ENCODE results near the gene DRC3. TPM values are rescaled to one million over a fixed set of nuclear protein-coding genes. Genes with fewer than 3 reads are reported as not detected.
"Not testable (repeated sequence)": the region's sequence is repeated elsewhere in the genome, so short reads cannot be mapped to it uniquely, and the experiment has no call there.

Gene DRC3
- total and polyA plus RNA-seq, 8 donors: 2.1 to 19.3 (median 2.9) TPM

DNA sequence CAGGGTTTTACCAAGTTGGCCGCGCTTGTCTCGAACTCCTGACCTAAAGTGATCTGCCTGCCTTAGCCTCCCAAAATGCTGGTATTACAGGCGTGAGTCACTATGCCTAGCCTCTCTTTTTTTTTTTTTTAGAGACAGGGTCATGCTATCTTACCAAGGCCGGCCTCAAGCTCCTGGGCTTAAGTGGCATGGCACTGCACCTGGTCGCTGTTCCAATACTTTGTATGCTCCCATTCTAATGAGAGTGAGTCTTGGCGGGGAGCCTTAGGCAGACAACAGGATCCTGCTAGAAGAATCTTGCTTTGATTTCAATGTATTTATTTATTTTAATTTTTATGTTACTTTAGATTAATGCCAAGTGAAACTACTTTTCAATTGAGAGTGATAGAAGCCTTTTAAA, 22.3 kb upstream of the DRC3 start:
- intact Hi-C loops (cut with DNase I): no loop called here
- ATAC-seq (no peak), FAIRE-seq (no peak), DNase-seq (no peak)
- H3K9me3 ChIP-seq: no peaks in the 10 kb centered on the region
- TF ChIP-seq, protein P1, sequence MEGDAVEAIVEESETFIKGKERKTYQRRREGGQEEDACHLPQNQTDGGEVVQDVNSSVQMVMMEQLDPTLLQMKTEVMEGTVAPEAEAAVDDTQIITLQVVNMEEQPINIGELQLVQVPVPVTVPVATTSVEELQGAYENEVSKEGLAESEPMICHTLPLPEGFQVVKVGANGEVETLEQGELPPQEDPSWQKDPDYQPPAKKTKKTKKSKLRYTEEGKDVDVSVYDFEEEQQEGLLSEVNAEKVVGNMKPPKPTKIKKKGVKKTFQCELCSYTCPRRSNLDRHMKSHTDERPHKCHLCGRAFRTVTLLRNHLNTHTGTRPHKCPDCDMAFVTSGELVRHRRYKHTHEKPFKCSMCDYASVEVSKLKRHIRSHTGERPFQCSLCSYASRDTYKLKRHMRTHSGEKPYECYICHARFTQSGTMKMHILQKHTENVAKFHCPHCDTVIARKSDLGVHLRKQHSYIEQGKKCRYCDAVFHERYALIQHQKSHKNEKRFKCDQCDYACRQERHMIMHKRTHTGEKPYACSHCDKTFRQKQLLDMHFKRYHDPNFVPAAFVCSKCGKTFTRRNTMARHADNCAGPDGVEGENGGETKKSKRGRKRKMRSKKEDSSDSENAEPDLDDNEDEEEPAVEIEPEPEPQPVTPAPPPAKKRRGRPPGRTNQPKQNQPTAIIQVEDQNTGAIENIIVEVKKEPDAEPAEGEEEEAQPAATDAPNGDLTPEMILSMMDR (IDR thresholded peaks at IDR 0.05): no peak
- H3K27me3 ChIP-seq: no peaks in the 10 kb centered on the region
- H3K36me3 ChIP-seq: no peaks in the 10 kb centered on the region
- no peak overlapping the region for H3K4me3 ChIP-seq
- 94% methylated on average over 7 of the region's 7 CpGs for WGBS, 2 donors
- no peaks in the 10 kb centered on the region for H3K4me1 ChIP-seq
- H3K27ac ChIP-seq: no peak overlapping the region

DNA sequence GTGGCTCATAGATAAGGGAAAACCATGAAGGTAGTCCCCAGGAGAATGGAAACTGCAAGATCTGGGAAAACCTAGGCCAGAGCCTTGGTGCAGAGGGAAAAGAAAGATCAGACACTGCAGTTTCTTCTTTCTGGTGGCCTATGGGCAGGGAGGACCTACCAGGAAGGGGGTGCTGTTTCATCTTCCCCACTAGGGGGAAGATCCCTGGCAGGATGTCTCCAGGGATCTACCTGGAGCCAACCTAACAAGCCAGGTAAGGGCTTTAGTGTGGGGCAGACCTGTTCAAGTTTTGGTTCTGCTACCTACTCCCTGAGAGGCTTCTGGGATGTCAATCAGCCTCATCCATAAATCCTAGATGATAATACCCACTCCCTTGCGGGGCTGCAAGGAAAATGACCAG, 21.9 kb upstream of the DRC3 start:
- Histone ChIP-seq H3K9me3 (no peaks in the 10 kb centered on the region), H3K27me3 (no peaks in the 10 kb centered on the region), H3K4me1 (no peaks in the 10 kb centered on the region), H3K36me3 (no peaks in the 10 kb centered on the region), H3K27ac (no peak overlapping the region), H3K4me3 (no peak overlapping the region)
- ATAC-seq (no peak), FAIRE-seq (no peak), DNase-seq (no peak)
- WGBS, 2 donors: 100% methylated on average over 1 of the region's 1 CpG
- intact Hi-C loops (cut with DNase I): no loop called here
- TF ChIP-seq, protein P1 (IDR thresholded peaks at IDR 0.05): no peak

DNA sequence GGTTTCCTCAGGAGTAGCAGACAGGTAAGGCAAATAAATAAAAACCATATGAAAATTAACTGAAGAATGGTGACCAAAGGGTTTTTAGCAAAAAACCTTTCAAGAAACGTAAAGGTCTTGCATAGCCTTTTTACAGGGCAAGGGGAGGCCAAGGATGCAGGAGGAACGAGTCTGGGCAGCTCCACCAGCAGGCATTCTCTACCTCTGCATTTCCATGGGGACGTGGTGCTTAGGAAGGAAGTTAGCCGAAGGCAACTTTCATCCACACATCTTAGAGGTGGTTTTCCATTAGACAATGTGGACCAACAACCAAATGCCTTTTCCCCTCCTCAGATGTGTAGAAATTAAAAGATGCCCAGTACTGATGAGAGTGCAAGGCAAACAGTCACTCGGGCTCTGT, 21.1 kb upstream of the DRC3 start:
- H3K4me3 ChIP-seq: no peak overlapping the region
- DNase-seq: no peak
- intact Hi-C loops (cut with DNase I): no loop called here
- no peak overlapping the region for H3K27ac ChIP-seq
- FAIRE-seq: no peak
- ATAC-seq: no peak
- TF ChIP-seq, protein P1 (IDR thresholded peaks at IDR 0.05): no peak
- no peaks in the 10 kb centered on the region for H3K9me3 ChIP-seq
- WGBS, 2 donors: 79 to 92% methylated on average over 5 of the region's 5 CpGs
- no peaks in the 10 kb centered on the region for H3K4me1 ChIP-seq
- no peaks in the 10 kb centered on the region for H3K36me3 ChIP-seq
- H3K27me3 ChIP-seq: no peaks in the 10 kb centered on the region

DNA sequence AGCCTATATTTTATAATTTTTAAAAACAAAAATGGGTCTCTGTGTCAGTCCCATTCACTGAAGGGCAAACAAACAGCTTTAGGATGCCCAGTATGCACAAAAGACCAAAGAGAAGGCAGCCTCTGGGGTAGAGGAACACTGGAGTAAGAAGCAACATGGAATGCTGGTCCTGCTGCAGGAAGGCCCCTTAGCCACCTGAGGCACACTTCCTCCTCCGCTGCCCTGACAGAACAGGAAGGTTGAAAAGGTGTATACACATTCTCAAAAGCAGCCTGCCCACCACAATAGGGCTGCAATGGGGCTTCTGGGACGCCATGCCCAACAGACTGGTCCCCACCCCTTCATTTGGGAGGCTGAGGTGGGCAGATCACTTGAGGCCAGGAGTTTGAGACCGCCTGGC, 20.0 kb upstream of the DRC3 start:
- Histone ChIP-seq H3K4me1 (peaks cover 0 to 7% (median under 1%) of the 10 kb centered on the region in 3 donors), H3K27me3 (no peaks in the 10 kb centered on the region), H3K27ac (no peak overlapping the region), H3K36me3 (no peaks in the 10 kb centered on the region), H3K4me3 (no peak overlapping the region), H3K9me3 (no peaks in the 10 kb centered on the region)
- no peak for FAIRE-seq
- WGBS, 2 donors: 96 to 99% methylated on average over 3 of the region's 3 CpGs
- no peak for DNase-seq
- ATAC-seq: no peak
- intact Hi-C loops (cut with DNase I): no loop called here
- TF ChIP-seq, protein P1 (IDR thresholded peaks at IDR 0.05): no peak

DNA sequence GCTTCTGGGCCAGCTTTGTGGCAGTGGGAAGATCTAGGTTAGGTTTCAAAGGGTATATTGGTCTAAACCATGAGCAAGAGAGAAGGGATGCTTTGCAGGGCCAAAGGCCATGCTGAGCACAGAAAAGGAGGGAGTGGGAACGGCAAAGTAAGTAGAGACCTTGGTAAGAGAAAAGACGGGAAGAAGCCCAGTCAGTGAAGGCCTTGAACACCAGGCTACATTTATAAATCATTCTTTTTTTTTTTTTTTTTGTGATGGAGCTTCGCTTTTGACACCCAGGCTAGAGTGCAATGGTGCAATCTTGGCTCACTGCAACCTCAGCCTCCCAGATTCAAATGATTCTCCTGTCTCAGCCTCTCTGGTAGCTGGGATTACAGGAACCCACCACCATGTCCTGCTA, 18.6 kb upstream of the DRC3 start:
- ATAC-seq: no peak
- WGBS, 2 donors: 89 to 94% methylated on average over 3 of the region's 3 CpGs

DNA sequence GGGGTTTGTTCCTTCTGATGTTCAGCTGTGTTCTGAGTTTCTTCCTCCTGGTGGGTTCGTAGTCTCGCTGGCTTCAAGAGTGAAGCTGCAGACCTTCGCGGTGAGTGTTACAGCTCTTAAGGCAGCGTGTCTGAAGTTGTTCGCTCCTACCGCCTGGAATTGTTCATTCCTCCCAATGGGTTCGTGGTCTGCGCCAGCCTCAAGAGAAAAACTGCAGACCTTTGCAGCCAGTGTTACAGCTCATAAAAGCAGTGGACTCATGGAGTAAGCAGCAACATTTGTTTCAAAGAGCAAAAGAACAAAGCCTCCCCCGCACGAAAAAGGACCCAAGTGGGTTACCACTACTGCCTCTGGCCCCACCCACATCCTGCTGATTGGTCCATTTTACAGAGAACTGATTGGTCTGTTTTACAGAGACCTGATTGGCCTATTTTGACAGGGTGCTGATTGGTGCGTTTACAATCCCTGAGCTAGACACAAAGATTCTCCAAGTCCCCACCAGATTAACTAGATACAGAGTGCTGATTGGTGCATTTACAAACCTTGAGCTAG, 16.8 kb upstream of the DRC3 start:
- intact Hi-C loops (cut with DNase I); H3K4me3 ChIP-seq; H3K27me3 ChIP-seq; H3K9me3 ChIP-seq; H3K36me3 ChIP-seq; DNase-seq; FAIRE-seq; ATAC-seq; H3K27ac ChIP-seq: not testable (repeated sequence)
- H3K4me1 ChIP-seq: peaks cover 0 to 32% (median 26%) of the 10 kb centered on the region in 3 donors
- 97 to 98% methylated on average over 12 of the region's 12 CpGs for WGBS, 2 donors

More for the DNA sequence above, 18.6 kb upstream of the DRC3 start:
- DNase-seq (no peak), FAIRE-seq (no peak)
- Histone ChIP-seq H3K36me3 (no peaks in the 10 kb centered on the region), H3K9me3 (no peaks in the 10 kb centered on the region), H3K27me3 (no peaks in the 10 kb centered on the region), H3K4me3 (no peak overlapping the region), H3K4me1 (peaks cover 0 to 19% (median 14%) of the 10 kb centered on the region in 3 donors), H3K27ac (no peak overlapping the region)
- TF ChIP-seq, protein P1 (IDR thresholded peaks at IDR 0.05): no peak
- intact Hi-C loops (cut with DNase I): no loop called here
